ENCODE measurements around the gene BTNL9. TPM values are rescaled to one million over a fixed set of nuclear protein-coding genes. Genes with fewer than 3 reads are reported as not detected.

BTNL9 gene
- total and polyA plus RNA-seq, 9 of the 15 experiments (the other 6 are each of a cell fraction or from before 2014, with no cell fraction given) = 3.7 to 86.7 (median 29.4) TPM

- TF ChIP-seq SPI1 (IDR thresholded peaks at IDR 0.05; ENCODE audit: borderline replicate concordance, low read depth, low read length) (peak; percentile 95), ETV5 (CRISPR knock-in tag; IDR thresholded peaks at IDR 0.05; ENCODE audit: low read depth) (no peak), TARDBP (IDR thresholded peaks at IDR 0.05) (no peak)
- TF ChIP-seq, protein P1, sequence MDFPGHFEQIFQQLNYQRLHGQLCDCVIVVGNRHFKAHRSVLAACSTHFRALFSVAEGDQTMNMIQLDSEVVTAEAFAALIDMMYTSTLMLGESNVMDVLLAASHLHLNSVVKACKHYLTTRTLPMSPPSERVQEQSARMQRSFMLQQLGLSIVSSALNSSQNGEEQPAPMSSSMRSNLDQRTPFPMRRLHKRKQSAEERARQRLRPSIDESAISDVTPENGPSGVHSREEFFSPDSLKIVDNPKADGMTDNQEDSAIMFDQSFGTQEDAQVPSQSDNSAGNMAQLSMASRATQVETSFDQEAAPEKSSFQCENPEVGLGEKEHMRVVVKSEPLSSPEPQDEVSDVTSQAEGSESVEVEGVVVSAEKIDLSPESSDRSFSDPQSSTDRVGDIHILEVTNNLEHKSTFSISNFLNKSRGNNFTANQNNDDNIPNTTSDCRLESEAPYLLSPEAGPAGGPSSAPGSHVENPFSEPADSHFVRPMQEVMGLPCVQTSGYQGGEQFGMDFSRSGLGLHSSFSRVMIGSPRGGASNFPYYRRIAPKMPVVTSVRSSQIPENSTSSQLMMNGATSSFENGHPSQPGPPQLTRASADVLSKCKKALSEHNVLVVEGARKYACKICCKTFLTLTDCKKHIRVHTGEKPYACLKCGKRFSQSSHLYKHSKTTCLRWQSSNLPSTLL (IDR thresholded peaks at IDR 0.05) = no peak
Measured at GRCh38 chr5:181105391-181106025, 65.4 kb downstream of the BTNL9 start (continued).

- H3K4me2 ChIP-seq (ENCODE audit: insufficient read depth, low read length) = peak overlapping the region; percentile 81
- no TSS peak for BruUV-seq (replicated peaks)
- H2AFZ ChIP-seq (ENCODE audit: low read depth, low read length) = peak overlapping the region; percentile 35
- FAIRE-seq (peak; percentile 84), DNase-seq (ENCODE audit: extremely low read depth in 1 of 4, low spot score in 3 of 4) (peak in 2 of 4 experiments; percentile 63 to 89), ATAC-seq (peak; percentile 75)
- in situ Hi-C loops (cut with MboI) = no loop called here
- peak overlapping the region; percentile 13; the same call in 1 of the 3 replicates for H3K27ac ChIP-seq (ENCODE audit: extremely low read depth, low read depth, low read length)
- no peaks in the 10 kb centered on the region for H3K36me3 ChIP-seq (ENCODE audit: control insufficient read depth, insufficient read depth, low read length)
- peak overlapping the region in 1 of 2 experiments; percentile 65; a peak in 2 of 4 replicates for H3K9ac ChIP-seq (ENCODE audit: insufficient read depth in 1 of 2, low read depth in 2 of 2, low read length in 2 of 2)
- no peaks in the 10 kb centered on the region for H3K9me1 ChIP-seq (ENCODE audit: control insufficient read depth, insufficient read depth, low read length)
- H3K9me3 ChIP-seq (replicated peaks; ENCODE audit: control insufficient read depth, insufficient read depth, low read depth, low read length) = no peaks in the 10 kb centered on the region
- no peaks in the 10 kb centered on the region for H3K27me3 ChIP-seq (ENCODE audit: control insufficient read depth in 2 of 2, insufficient read depth in 2 of 2, low read length in 2 of 2)
- 0 out of 2 replicates have a peak overlapping the region, but pooled peaks have one; percentile 2 for H3K4me3 ChIP-seq
- CTCF ChIA-PET (ENCODE audit: low intra/inter-chr PET ratio) = no interaction called here
- peaks cover 41 to 49% of the 10 kb centered on the region in 2 experiments for H3K4me1 ChIP-seq (replicated peaks in 1 of 2; ENCODE audit: control insufficient read depth in 2 of 2, insufficient read depth in 2 of 2, low read length in 2 of 2)
- intact Hi-C loops (cut with micrococcal nuclease) = loop anchor here (5.0 to 10.0 kb wide), 2 partner anchors 57 to 240 kb away; no protein-coding TSS in a partner anchor
- no peaks in the 10 kb centered on the region for H3K79me2 ChIP-seq (ENCODE audit: control insufficient read depth, insufficient read depth, low read length)
- POLR2A ChIA-PET = interaction anchor here (0.9 to 1.3 kb wide), 2 partner anchors 13 to 20 kb away, joined by 3 read pairs; no protein-coding TSS in a partner anchor
- 4% methylated on average over 9 of the region's 9 CpGs for WGBS (ENCODE audit: insufficient coverage, low coverage, missing lambda C conversion rate)
- H4K20me1 ChIP-seq (replicated peaks; ENCODE audit: control insufficient read depth, insufficient read depth, low read length) = no peaks in the 10 kb centered on the region
- TF ChIP-seq SIN3B (IDR thresholded peaks at IDR 0.05; ENCODE audit: low read depth) = no peak
- TF ChIP-seq ZNF778 (CRISPR knock-in tag; IDR thresholded peaks at IDR 0.05) = no peak
- TF ChIP-seq, protein P2, sequence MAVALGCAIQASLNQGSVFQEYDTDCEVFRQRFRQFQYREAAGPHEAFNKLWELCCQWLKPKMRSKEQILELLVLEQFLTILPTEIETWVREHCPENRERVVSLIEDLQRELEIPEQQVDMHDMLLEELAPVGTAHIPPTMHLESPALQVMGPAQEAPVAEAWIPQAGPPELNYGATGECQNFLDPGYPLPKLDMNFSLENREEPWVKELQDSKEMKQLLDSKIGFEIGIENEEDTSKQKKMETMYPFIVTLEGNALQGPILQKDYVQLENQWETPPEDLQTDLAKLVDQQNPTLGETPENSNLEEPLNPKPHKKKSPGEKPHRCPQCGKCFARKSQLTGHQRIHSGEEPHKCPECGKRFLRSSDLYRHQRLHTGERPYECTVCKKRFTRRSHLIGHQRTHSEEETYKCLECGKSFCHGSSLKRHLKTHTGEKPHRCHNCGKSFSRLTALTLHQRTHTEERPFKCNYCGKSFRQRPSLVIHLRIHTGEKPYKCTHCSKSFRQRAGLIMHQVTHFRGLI (CRISPR knock-in tag; IDR thresholded peaks at IDR 0.05) = no peak
- no peak for TF ChIP-seq ZNF384 (IDR thresholded peaks at IDR 0.05; ENCODE audit: low read depth, low read length)
- TF ChIP-seq ZNF444 (CRISPR knock-in tag; IDR thresholded peaks at IDR 0.05) = no peak
- TF ChIP-seq, protein P3, sequence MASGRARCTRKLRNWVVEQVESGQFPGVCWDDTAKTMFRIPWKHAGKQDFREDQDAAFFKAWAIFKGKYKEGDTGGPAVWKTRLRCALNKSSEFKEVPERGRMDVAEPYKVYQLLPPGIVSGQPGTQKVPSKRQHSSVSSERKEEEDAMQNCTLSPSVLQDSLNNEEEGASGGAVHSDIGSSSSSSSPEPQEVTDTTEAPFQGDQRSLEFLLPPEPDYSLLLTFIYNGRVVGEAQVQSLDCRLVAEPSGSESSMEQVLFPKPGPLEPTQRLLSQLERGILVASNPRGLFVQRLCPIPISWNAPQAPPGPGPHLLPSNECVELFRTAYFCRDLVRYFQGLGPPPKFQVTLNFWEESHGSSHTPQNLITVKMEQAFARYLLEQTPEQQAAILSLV (tag; IDR thresholded peaks at IDR 0.05) = no peak
- TF ChIP-seq YBX1 (IDR thresholded peaks at IDR 0.05) = no peak
- no peak for TF ChIP-seq GTF2B (IDR thresholded peaks at IDR 0.05; ENCODE audit: extremely low read depth, insufficient read length)
Measured at GRCh38 chr5:181107699-181108098, 67.6 kb downstream of the BTNL9 start.
